HEK293T (cell line): ENCODE measurements around the gene CCDC77.

Experiments used
- CTCF ChIA-PET: fragments of 350-600 bp; formaldehyde crosslinking; extraction: SDS; loops from one replicate; lab custom pipeline; 2021; ENCODE audit warnings: antibody characterized with exemption, inconsistent platforms; lab: Yijun Ruan, JAX
- POLR2A ChIA-PET: fragments of 350-600 bp; formaldehyde crosslinking; extraction: SDS; loops from one replicate; lab custom pipeline; 2020; ENCODE audit warnings: antibody characterized with exemption, inconsistent platforms; lab: Yijun Ruan, JAX
- DNase-seq: peaks from one replicate; pipeline ENCODE4 v3.0.0; 2012; ENCODE audit warnings: mixed read lengths; ENCODE audit errors: extremely low spot score
- ARNT ChIP-seq: fragments of 450-650 bp; IDR thresholded peaks from 2 replicates; pipeline ENCODE4 v1.6.1; 2017; ENCODE audit warnings: mild to moderate bottlenecking
- BHLHE40 ChIP-seq: fragments of 450-650 bp; IDR thresholded peaks from 2 replicates; pipeline ENCODE4 v1.6.1; 2016; ENCODE audit warnings: mild to moderate bottlenecking, moderate library complexity, borderline replicate concordance
- CTBP1 ChIP-seq: fragments of 450-650 bp; IDR thresholded peaks from 2 replicates; pipeline ENCODE4 v1.6.1; 2016; ENCODE audit warnings: borderline replicate concordance
- ELF4 ChIP-seq: fragments of 450-650 bp; IDR thresholded peaks from 2 replicates; pipeline ENCODE4 v1.6.1; 2017; ENCODE audit warnings: antibody characterized with exemption
- FOXA1 ChIP-seq: fragments of 450-650 bp; IDR thresholded peaks from 2 replicates; pipeline ENCODE4 v1.6.1; 2016; ENCODE audit warnings: mild to moderate bottlenecking
- FOXK2 ChIP-seq: fragments of 450-650 bp; IDR thresholded peaks from 2 replicates; pipeline ENCODE4 v1.6.1; 2016; ENCODE audit warnings: mild to moderate bottlenecking
- FOXM1 ChIP-seq: fragments of 450-650 bp; IDR thresholded peaks from 2 replicates; pipeline ENCODE4 v1.6.1; 2017; ENCODE audit warnings: mild to moderate bottlenecking, borderline replicate concordance
- HDGF ChIP-seq: fragments of 450-650 bp; IDR thresholded peaks from 2 replicates; pipeline ENCODE4 v1.6.1; 2017; ENCODE audit warnings: antibody characterized with exemption, borderline replicate concordance
- L3MBTL2 ChIP-seq: fragments of 450-650 bp; conservative IDR thresholded peaks from 2 replicates; pipeline ENCODE4 v1.6.1; 2016; ENCODE audit warnings: mild to moderate bottlenecking
- LEF1 ChIP-seq: fragments of 450-650 bp; IDR thresholded peaks from 2 replicates; pipeline ENCODE4 v1.6.1; 2017; ENCODE audit warnings: mild to moderate bottlenecking, borderline replicate concordance
- NFRKB ChIP-seq: fragments of 450-650 bp; IDR thresholded peaks from 2 replicates; pipeline ENCODE4 v1.6.1; 2016; ENCODE audit warnings: mild to moderate bottlenecking, moderate library complexity
- PKNOX1 ChIP-seq: fragments of 450-650 bp; IDR thresholded peaks from 2 replicates; pipeline ENCODE4 v1.6.1; 2016
- SP1 ChIP-seq: fragments of 450-650 bp; IDR thresholded peaks from 2 replicates; pipeline ENCODE4 v1.6.1; 2017
- SUZ12 ChIP-seq: fragments of 450-650 bp; IDR thresholded peaks from 2 replicates; pipeline ENCODE4 v1.6.1; 2016; ENCODE audit warnings: mild to moderate bottlenecking
- TARDBP ChIP-seq: fragments of 450-650 bp; IDR thresholded peaks from 2 replicates; pipeline ENCODE4 v1.6.1; 2016
- ZNF384 ChIP-seq: fragments of 450-650 bp; IDR thresholded peaks from 2 replicates; pipeline ENCODE4 v1.6.1; 2016

CCDC77 gene

GRCh38 chr12:459050-459429 lies 57.6 kb downstream of the CCDC77 start:
- no peak for DNase-seq
- POLR2A ChIA-PET: no interaction called here
- CTCF ChIA-PET: interaction anchor here (0.7 kb wide), 1 partner anchor 750 kb away, joined by 3 read pairs; no protein-coding TSS in a partner anchor
- TF ChIP-seq FOXA1: no peak
- TF ChIP-seq LEF1: no peak
- no peak for TF ChIP-seq SP1
- no peak for TF ChIP-seq TARDBP
- TF ChIP-seq FOXK2: no peak
- TF ChIP-seq HDGF: no peak

GRCh38 chr12:459430-460258 lies 58.2 kb downstream of the CCDC77 start, which contains the start of gene B4GALNT3:
Gene B4GALNT3 (plus strand): TSS chr12:459939. CDS start chr12:460377, 438 bp downstream.
- POLR2A ChIA-PET: no interaction called here
- TF ChIP-seq L3MBTL2 (peak; percentile 74; the same call in 1 of the 2 replicates), TARDBP (no peak), FOXM1 (no peak)
- peak; percentile 85 for DNase-seq
- CTCF ChIA-PET: interaction anchor here (0.7 kb wide), 1 partner anchor 750 kb away, joined by 3 read pairs; no protein-coding TSS in a partner anchor

- ChIA-PET CTCF (interaction anchor here (1.3 kb wide), 1 partner anchor 42 kb away, joined by 3 read pairs; no protein-coding TSS in a partner anchor), POLR2A (no interaction called here)
- TF ChIP-seq NFRKB: no peak
- TF ChIP-seq L3MBTL2: peak; percentile 33; the same call in 1 of the 2 replicates
- peak; percentile 42 for DNase-seq
Observed at GRCh38 chr12:460261-461230, 59.1 kb downstream of the CCDC77 start.

- ChIA-PET POLR2A (no interaction called here), CTCF (interaction anchor here (1.3 kb wide), 1 partner anchor 41 kb away, joined by 3 read pairs; no protein-coding TSS in a partner anchor)
- no peak for DNase-seq
- no peak for TF ChIP-seq FOXA1
- no peak for TF ChIP-seq NFRKB
- no peak for TF ChIP-seq SUZ12
- no peak for TF ChIP-seq CTBP1
- no peak for TF ChIP-seq ARNT
- no peak for TF ChIP-seq PKNOX1
- no peak for TF ChIP-seq L3MBTL2
- TF ChIP-seq TARDBP: no peak
- no peak for TF ChIP-seq HDGF
- TF ChIP-seq LEF1: no peak
- TF ChIP-seq FOXM1: no peak
- no peak for TF ChIP-seq BHLHE40
- TF ChIP-seq FOXK2: no peak
- TF ChIP-seq ZNF384: no peak
- no peak for TF ChIP-seq ELF4
- TF ChIP-seq SP1: no peak
Observed at GRCh38 chr12:461425-461824, 60.0 kb downstream of the CCDC77 start.

GRCh38 chr12:462936-463705 lies 61.7 kb downstream of the CCDC77 start:
- CTCF ChIA-PET: interaction anchor here (0.5 to 0.9 kb wide), 2 partner anchors 16 to 21 kb away, joined by 3 read pairs; no protein-coding TSS in a partner anchor
- DNase-seq: no peak
- TF ChIP-seq ELF4 (no peak), TARDBP (no peak), FOXA1 (no peak), SUZ12 (no peak), ZNF384 (no peak), HDGF (no peak)
- POLR2A ChIA-PET: no interaction called here

GRCh38 chr12:464484-465267 lies 63.2 kb downstream of the CCDC77 start:
- DNase-seq: no peak
- TF ChIP-seq HDGF: no peak
- no peak for TF ChIP-seq PKNOX1
- TF ChIP-seq ELF4: no peak
- TF ChIP-seq FOXM1: no peak
- no peak for TF ChIP-seq FOXK2
- TF ChIP-seq NFRKB: no peak
- no peak for TF ChIP-seq LEF1
- no peak for TF ChIP-seq L3MBTL2
- no peak for TF ChIP-seq ARNT
- TF ChIP-seq SP1: no peak
- TF ChIP-seq ZNF384: no peak
- ChIA-PET CTCF (no interaction called here), POLR2A (no interaction called here)
